HFFc6 (cell line): Measurements from ENCODE around the gene NRDC. TPM values are rescaled to one million over a fixed set of nuclear protein-coding genes. Genes with fewer than 3 reads are reported as not detected.
A peak's percentile ranks its signal among the peaks of the same experiment; 100 is the strongest.

Experiments
- DNase-seq: peaks from one replicate; pipeline ENCODE4 v3.0.0-alpha.2; 2018
- H3K27ac Mint-ChIP-seq: 2 replicates; pipeline ENCODE4 v1.8.0; 2020; ENCODE audit warnings: mild to moderate bottlenecking, mixed read lengths
- H3K27me3 Mint-ChIP-seq: 2 replicates; pipeline ENCODE4 v1.8.0; 2021; ENCODE audit warnings: mild to moderate bottlenecking, moderate library complexity, mixed read lengths; ENCODE audit not compliant: insufficient read depth
- H3K36me3 Mint-ChIP-seq: 2 replicates; pipeline ENCODE4 v1.8.0; 2021; ENCODE audit warnings: low read depth, mixed read lengths
- H3K4me1 Mint-ChIP-seq: 2 replicates; pipeline ENCODE4 v1.8.0; 2020; ENCODE audit warnings: low read depth, mixed read lengths
- H3K4me3 Mint-ChIP-seq: 2 replicates; pipeline ENCODE4 v1.8.0; 2020; ENCODE audit warnings: mild to moderate bottlenecking, moderate library complexity, mixed read lengths
- H3K9me3 Mint-ChIP-seq: 2 replicates; pipeline ENCODE4 v1.8.0; 2020; ENCODE audit warnings: mild to moderate bottlenecking, mixed read lengths
- total RNA-seq, 6 experiments: library from RNA; stranded (reverse); fragmentation: NEBNext Ultra II Directional; extraction: Animal tissue kit (Norgen Biotek cat#: 25700); gene quantifications; 2 replicates in 1 of 6; 3 replicates in 5 of 6; pipeline ENCODE4 v1.2.3, GENCODE V29; 2021
- TF ChIP-seq, protein P1 (sequence below): fragments of 200-600 bp; sonication (generic); IDR thresholded peaks from 2 replicates; pipeline ENCODE4 v1.5.0; 2021; ENCODE audit warnings: antibody characterized with exemption, mild to moderate bottlenecking

Gene NRDC
- total RNA-seq, 6 experiments from 2014 or later, result 186 to 207 (median 193) TPM

- H3K9me3 Mint-ChIP-seq, result no peaks in the 10 kb centered on the region
- peaks cover 32% of the 10 kb centered on the region for H3K4me1 Mint-ChIP-seq
- DNase-seq, result no peak
- H3K4me3 Mint-ChIP-seq, result no peak overlapping the region
- H3K36me3 Mint-ChIP-seq, result peaks cover 14% of the 10 kb centered on the region
- H3K27me3 Mint-ChIP-seq, result no peaks in the 10 kb centered on the region
- TF ChIP-seq, protein P1, sequence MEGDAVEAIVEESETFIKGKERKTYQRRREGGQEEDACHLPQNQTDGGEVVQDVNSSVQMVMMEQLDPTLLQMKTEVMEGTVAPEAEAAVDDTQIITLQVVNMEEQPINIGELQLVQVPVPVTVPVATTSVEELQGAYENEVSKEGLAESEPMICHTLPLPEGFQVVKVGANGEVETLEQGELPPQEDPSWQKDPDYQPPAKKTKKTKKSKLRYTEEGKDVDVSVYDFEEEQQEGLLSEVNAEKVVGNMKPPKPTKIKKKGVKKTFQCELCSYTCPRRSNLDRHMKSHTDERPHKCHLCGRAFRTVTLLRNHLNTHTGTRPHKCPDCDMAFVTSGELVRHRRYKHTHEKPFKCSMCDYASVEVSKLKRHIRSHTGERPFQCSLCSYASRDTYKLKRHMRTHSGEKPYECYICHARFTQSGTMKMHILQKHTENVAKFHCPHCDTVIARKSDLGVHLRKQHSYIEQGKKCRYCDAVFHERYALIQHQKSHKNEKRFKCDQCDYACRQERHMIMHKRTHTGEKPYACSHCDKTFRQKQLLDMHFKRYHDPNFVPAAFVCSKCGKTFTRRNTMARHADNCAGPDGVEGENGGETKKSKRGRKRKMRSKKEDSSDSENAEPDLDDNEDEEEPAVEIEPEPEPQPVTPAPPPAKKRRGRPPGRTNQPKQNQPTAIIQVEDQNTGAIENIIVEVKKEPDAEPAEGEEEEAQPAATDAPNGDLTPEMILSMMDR, result no peak
- H3K27ac Mint-ChIP-seq, result peak overlapping the region; percentile 24; the same call in 1 of the 2 replicates
Observed at GRCh38 chr1:51761351-51761750, 117.2 kb downstream of the NRDC start.

- H3K36me3 Mint-ChIP-seq, result peaks cover 9% of the 10 kb centered on the region
- no peaks in the 10 kb centered on the region for H3K27me3 Mint-ChIP-seq
- DNase-seq, result peak; percentile 20
- H3K4me3 Mint-ChIP-seq, result no peak overlapping the region
- H3K9me3 Mint-ChIP-seq, result no peaks in the 10 kb centered on the region
- peak overlapping the region; percentile 6 for H3K27ac Mint-ChIP-seq
- TF ChIP-seq, protein P1, result no peak
- H3K4me1 Mint-ChIP-seq, result peaks cover 31% of the 10 kb centered on the region
Observed at GRCh38 chr1:51760872-51761271, 117.7 kb downstream of the NRDC start.

- Mint-ChIP-seq H3K4me3 (no peak overlapping the region), H3K27me3 (no peaks in the 10 kb centered on the region), H3K4me1 (peaks cover 20% of the 10 kb centered on the region), H3K9me3 (no peaks in the 10 kb centered on the region), H3K36me3 (peaks cover 14% of the 10 kb centered on the region), H3K27ac (no peak overlapping the region)
- TF ChIP-seq, protein P1, result no peak
- no peak for DNase-seq
Observed at GRCh38 chr1:51758310-51758709, 120.2 kb downstream of the NRDC start.

DNA sequence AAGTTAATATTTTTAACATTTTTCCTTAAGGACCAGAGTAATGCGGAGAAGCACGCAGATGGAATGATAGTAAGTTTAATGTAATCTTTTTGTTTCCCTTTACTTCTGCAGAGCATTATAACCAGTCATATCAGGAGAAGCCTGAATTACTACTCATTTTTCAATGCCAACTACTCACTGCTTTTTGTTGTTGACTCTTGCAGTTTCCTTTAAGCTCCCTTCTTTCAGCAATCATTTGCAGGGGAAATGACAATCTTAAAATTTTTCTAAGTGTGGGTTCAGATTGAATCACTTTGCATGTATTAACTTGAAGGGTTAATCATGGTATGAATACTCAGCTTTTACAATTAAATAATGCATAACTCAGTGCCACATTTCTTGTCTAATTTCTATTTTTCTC, 122.2 kb downstream of the NRDC start:
- Mint-ChIP-seq H3K27ac (no peak overlapping the region), H3K4me3 (no peak overlapping the region), H3K9me3 (no peaks in the 10 kb centered on the region), H3K36me3 (peaks cover 19% of the 10 kb centered on the region), H3K4me1 (peaks cover 20% of the 10 kb centered on the region), H3K27me3 (no peaks in the 10 kb centered on the region)
- no peak for DNase-seq
- TF ChIP-seq, protein P1, result no peak

DNA sequence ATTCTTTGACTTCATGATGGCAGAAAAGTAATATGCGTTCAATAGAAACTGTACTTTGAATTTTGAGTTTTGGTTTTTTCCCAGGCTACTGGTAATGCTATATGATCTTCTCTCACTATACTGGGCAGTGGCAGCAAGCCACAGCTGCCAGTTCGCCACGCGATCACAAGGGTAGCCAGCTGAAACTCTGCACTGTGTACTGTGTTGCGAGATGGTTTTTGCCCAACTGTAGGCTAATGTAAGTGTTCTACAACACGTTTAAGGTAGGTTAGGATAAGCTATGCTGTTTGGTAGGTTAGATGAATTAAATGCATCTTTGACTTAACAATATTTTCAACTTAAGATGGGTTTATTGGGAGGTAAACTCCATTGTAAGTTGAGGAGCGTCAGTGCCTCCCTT, 123.1 kb downstream of the NRDC start:
- no peaks in the 10 kb centered on the region for H3K27me3 Mint-ChIP-seq
- H3K4me3 Mint-ChIP-seq, result no peak overlapping the region
- DNase-seq, result no peak
- H3K9me3 Mint-ChIP-seq, result no peaks in the 10 kb centered on the region
- TF ChIP-seq, protein P1, result no peak
- H3K4me1 Mint-ChIP-seq, result peaks cover 16% of the 10 kb centered on the region
- peaks cover 19% of the 10 kb centered on the region for H3K36me3 Mint-ChIP-seq
- H3K27ac Mint-ChIP-seq, result no peak overlapping the region

GRCh38 chr1:51754666-51755065, 123.9 kb downstream of the NRDC start:
- Mint-ChIP-seq H3K27ac (no peak overlapping the region), H3K4me1 (peaks cover 16% of the 10 kb centered on the region), H3K36me3 (peaks cover 18% of the 10 kb centered on the region), H3K9me3 (no peaks in the 10 kb centered on the region), H3K4me3 (no peak overlapping the region), H3K27me3 (no peaks in the 10 kb centered on the region)
- DNase-seq, result no peak
- TF ChIP-seq, protein P1, result no peak
